Spleen (tissue), 7 donors: ENCODE data around the gene LAMC1.

Experiments
- CTCF ChIP-seq, 11 experiments: fragments of 200-600 bp in 7 of 11; fragments of 450-650 bp in 4 of 11; sonication (generic) in 4 of 11; IDR thresholded peaks in 8 of 11; conservative IDR thresholded peaks in 3 of 11; 1 replicate in 7 of 11; 2 replicates in 4 of 11; pipeline versions ENCODE4 v1.4.0 to v1.8.0; 2016 to 2021; ENCODE audit warnings: antibody characterized with exemption in 11 of 11, inconsistent platforms in 4 of 11, mild to moderate bottlenecking in 1 of 11
- POLR2A ChIP-seq, 3 donors: fragments of 450-650 bp; IDR thresholded peaks; one replicate each; pipeline ENCODE4 v1.5.1; 2017; ENCODE audit warnings: antibody characterized with exemption in 3 of 3, mild to moderate bottlenecking in 1 of 3
- POLR2AphosphoS5 ChIP-seq, 3 donors: sonication (generic); formaldehyde crosslinking; IDR thresholded peaks; one replicate each; pipeline ENCODE4 v1.5.1; 2017; ENCODE audit warnings: antibody characterized with exemption in 3 of 3
- donor health status: DM: no; HTN: no; CAD: no; lungs with moderate emphysema.
- donor health status: DM: no; HTN: no; CAD: no.
- donor health status: DM: no; HTN: no; CAD: no.

DNA sequence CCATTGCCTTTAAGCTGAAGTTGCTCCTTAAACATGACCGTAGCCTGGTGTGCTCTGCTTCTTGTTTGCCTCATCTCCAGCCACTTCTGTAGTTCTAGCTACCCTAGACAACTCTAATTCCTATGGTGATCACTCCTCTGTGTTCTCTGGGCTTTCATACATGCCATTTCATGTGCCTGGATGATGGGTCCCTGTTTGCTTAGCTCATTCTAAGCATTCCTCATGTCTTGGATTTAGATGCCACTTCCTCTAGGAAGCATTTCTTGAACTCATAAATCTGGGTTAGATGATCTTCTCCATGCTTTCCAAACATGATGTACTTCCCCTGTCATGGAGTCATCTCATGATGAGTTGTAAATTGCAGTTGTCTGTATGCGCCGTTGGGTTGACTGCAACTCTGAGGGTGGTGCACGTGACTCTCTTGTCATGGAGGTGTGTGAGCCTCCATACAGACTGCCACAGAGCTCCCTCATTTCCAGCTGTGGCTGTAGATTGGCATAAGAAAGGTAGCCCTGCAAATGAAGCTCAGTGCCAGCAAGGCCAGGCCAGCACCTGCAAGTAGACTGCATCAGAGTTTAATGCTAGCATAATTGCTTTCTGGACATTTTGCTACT lies 77.2 kb downstream of the LAMC1 start:
- no peak for TF ChIP-seq CTCF (IDR thresholded peaks at IDR 0.05 in 8 of 11, conservative IDR thresholded peaks at IDR 0.05 in 3 of 11)
- TF ChIP-seq POLR2A (IDR thresholded peaks at IDR 0.05) = no peak
- no peak for TF ChIP-seq POLR2AphosphoS5 (IDR thresholded peaks at IDR 0.05)
